Ishikawa (cell line): Measurements from ENCODE around the gene TRAF3IP1.

Experiments
- CEBPB ChIP-seq: IDR thresholded peaks from 2 replicates; pipeline ENCODE4 v1.6.1; 2012
- CREB1 ChIP-seq: IDR thresholded peaks from 2 replicates; pipeline ENCODE4 v1.6.1; 2012; ENCODE audit warnings: low read depth
- EGR1 ChIP-seq: IDR thresholded peaks from 2 replicates; pipeline ENCODE4 v1.6.1; 2012
- EP300 ChIP-seq: IDR thresholded peaks from 2 replicates; pipeline ENCODE4 v1.6.1; 2012; ENCODE audit warnings: borderline replicate concordance
- FOXM1 ChIP-seq: IDR thresholded peaks from 2 replicates; pipeline ENCODE4 v1.6.1; 2012; ENCODE audit warnings: low read depth, borderline replicate concordance
- NFIC ChIP-seq: IDR thresholded peaks from 2 replicates; pipeline ENCODE4 v1.6.1; 2012
- RAD21 ChIP-seq: IDR thresholded peaks from 2 replicates; pipeline ENCODE4 v1.6.1; 2012; ENCODE audit warnings: low read depth
- TAF1 ChIP-seq: IDR thresholded peaks from 2 replicates; pipeline ENCODE4 v1.6.1; 2012; ENCODE audit warnings: low read depth, mild to moderate bottlenecking
- TCF12 ChIP-seq: IDR thresholded peaks from 2 replicates; pipeline ENCODE4 v1.6.1; 2012; ENCODE audit warnings: low read depth
- TEAD4 ChIP-seq: IDR thresholded peaks from 2 replicates; pipeline ENCODE4 v1.6.1; 2012
- YY1 ChIP-seq: IDR thresholded peaks from 2 replicates; pipeline ENCODE4 v1.6.1; 2012; ENCODE audit warnings: low read depth
- ZBTB7A ChIP-seq: IDR thresholded peaks from 2 replicates; pipeline ENCODE4 v1.6.1; 2012; ENCODE audit warnings: low read depth
- TF ChIP-seq, protein P1 (sequence below): IDR thresholded peaks from 2 replicates; pipeline ENCODE4 v1.6.1; 2012; ENCODE audit warnings: low read depth, mild to moderate bottlenecking
- TF ChIP-seq, protein P2 (sequence below): IDR thresholded peaks from 2 replicates; pipeline ENCODE4 v1.6.1; 2012
- TF ChIP-seq, protein P3 (sequence below): IDR thresholded peaks from 2 replicates; pipeline ENCODE4 v1.6.1; 2012

TRAF3IP1 gene

DNA sequence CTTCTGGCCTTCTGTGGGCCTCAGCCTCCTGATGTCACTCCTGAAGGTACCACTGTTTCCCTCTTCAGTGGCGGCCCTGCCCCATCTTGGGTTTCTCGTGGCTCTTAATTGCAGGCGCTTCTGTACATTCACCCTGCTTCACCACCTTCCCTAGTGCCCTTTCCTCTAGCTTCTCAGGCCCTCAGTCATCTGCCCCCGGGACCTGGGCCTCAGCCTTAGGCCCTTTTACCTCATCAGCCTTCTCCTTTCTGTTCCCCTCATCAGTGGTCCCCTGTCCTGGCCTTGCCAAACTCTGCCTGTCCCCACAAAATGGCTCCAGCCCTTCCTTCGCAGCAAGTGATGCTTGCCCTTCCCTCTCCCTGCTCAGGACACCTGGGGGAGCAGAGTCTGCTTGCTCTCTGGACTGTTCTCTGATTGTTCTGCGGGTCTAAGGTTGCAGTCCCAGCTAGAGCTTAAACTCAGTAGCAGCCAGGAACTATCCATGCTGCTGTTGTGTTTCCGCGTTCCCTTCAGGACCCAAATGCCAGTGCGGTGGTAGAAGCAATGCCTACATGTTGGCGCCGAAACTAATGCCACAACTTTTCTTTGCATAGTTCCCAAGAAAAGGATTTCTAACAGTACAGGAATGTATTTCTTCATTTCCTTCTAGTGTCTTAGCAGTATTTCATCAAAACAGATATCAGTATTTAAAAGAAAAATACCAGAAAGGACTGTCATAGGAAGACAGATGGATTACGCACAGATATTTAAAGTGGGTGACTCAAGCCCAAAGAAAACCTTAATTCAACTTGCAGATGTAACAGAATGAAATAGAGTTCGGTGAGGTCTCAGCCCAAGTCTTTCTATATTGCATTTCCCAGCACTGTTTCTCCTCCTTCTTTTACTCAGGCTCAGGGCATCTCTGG is 113.9 kb downstream of the TRAF3IP1 start:
- no peak for TF ChIP-seq YY1
- TF ChIP-seq, protein P1, sequence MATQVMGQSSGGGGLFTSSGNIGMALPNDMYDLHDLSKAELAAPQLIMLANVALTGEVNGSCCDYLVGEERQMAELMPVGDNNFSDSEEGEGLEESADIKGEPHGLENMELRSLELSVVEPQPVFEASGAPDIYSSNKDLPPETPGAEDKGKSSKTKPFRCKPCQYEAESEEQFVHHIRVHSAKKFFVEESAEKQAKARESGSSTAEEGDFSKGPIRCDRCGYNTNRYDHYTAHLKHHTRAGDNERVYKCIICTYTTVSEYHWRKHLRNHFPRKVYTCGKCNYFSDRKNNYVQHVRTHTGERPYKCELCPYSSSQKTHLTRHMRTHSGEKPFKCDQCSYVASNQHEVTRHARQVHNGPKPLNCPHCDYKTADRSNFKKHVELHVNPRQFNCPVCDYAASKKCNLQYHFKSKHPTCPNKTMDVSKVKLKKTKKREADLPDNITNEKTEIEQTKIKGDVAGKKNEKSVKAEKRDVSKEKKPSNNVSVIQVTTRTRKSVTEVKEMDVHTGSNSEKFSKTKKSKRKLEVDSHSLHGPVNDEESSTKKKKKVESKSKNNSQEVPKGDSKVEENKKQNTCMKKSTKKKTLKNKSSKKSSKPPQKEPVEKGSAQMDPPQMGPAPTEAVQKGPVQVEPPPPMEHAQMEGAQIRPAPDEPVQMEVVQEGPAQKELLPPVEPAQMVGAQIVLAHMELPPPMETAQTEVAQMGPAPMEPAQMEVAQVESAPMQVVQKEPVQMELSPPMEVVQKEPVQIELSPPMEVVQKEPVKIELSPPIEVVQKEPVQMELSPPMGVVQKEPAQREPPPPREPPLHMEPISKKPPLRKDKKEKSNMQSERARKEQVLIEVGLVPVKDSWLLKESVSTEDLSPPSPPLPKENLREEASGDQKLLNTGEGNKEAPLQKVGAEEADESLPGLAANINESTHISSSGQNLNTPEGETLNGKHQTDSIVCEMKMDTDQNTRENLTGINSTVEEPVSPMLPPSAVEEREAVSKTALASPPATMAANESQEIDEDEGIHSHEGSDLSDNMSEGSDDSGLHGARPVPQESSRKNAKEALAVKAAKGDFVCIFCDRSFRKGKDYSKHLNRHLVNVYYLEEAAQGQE: no peak
- TF ChIP-seq CREB1: no peak
- TF ChIP-seq FOXM1: no peak
- no peak for TF ChIP-seq TCF12
- TF ChIP-seq, protein P2, sequence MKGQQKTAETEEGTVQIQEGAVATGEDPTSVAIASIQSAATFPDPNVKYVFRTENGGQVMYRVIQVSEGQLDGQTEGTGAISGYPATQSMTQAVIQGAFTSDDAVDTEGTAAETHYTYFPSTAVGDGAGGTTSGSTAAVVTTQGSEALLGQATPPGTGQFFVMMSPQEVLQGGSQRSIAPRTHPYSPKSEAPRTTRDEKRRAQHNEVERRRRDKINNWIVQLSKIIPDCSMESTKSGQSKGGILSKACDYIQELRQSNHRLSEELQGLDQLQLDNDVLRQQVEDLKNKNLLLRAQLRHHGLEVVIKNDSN: no peak

DNA sequence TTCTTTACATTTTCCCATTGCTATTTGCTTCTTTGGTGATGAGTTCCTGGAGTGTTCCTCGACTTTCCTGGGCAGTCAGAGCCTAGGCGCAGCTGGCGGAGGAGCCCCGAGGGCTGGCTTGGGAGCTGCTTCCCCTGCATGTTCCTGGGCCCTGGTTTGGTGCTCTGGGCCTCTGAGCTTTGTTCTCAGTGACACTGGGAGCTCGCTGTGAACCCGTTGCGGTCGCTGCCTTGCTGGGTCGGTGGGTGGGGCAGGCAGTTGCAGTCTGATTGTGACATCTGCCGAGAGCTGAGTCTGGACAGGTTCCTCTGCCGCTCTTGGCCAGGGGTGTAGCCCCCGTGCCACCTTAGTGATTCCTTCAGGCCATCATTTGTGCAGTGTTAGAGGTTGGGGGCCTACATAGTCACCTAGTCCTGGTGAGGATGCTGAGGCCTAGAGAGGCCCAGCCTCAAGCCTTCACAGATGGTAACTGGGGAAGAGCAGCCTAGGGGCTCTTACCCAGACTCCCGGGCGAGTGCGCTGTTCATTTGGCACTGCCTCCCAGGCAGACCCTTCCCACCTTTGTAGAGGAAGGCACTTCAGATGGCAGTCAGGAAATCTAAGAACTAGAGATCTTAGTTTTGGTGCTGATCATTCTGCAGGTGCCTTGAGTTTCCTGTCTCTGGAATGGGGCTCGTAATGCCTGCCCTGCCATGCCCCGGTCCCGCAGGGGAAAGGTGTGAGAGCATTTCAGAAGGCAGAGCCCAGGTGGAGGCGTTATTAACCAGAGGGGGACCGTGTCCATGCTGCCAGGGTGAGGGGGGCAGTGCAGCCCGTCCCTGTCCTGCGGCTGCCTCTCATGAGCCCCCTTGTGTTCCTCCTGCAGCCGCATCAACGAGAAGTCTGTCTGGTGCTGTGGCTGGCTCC is 114.8 kb downstream of the TRAF3IP1 start:
- TF ChIP-seq CREB1 (no peak), CEBPB (no peak), ZBTB7A (no peak), RAD21 (no peak), YY1 (no peak), TEAD4 (no peak), NFIC (no peak), EP300 (no peak), FOXM1 (no peak), EGR1 (no peak), TCF12 (no peak), TAF1 (no peak)
- TF ChIP-seq, protein P3, sequence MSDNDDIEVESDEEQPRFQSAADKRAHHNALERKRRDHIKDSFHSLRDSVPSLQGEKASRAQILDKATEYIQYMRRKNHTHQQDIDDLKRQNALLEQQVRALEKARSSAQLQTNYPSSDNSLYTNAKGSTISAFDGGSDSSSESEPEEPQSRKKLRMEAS: no peak
- TF ChIP-seq, protein P1: no peak
- TF ChIP-seq, protein P2: no peak

DNA sequence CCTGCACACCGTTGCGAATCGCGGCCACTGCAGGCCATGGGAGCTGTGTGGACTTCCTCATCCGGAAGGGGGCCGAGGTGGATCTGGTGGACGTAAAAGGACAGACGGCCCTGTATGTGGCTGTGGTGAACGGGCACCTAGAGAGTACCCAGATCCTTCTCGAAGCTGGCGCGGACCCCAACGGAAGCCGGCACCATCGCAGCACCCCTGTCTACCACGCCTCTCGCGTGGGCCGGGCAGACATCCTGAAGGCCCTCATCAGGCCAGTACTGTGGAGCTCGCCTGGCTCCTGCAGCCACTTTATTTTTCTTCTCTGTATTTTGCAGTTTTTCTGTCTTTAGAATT is 115.4 kb downstream of the TRAF3IP1 start:
- TF ChIP-seq, protein P3: no peak
- no peak for TF ChIP-seq CREB1
- TF ChIP-seq NFIC: no peak
- TF ChIP-seq TCF12: no peak
- no peak for TF ChIP-seq ZBTB7A
- no peak for TF ChIP-seq EGR1
- TF ChIP-seq TEAD4: no peak
- no peak for TF ChIP-seq FOXM1
- no peak for TF ChIP-seq EP300
- TF ChIP-seq, protein P2: no peak
- no peak for TF ChIP-seq YY1
- TF ChIP-seq, protein P1: no peak
- no peak for TF ChIP-seq TAF1
- no peak for TF ChIP-seq CEBPB
- TF ChIP-seq RAD21: no peak
